ENCODE data around the gene ADH6. TPM values are rescaled to one million over a fixed set of nuclear protein-coding genes. Genes with fewer than 3 reads are reported as not detected.
"Not testable (repeated sequence)": the region's sequence is repeated elsewhere in the genome, so short reads cannot be mapped to it uniquely, and the experiment has no call there.

Gene ADH6
- total RNA-seq, 1 experiment from 2014 or later: not detected

GRCh38 chr4:99190336-99190735 lies 28.7 kb downstream of the ADH6 start:
- no peak overlapping the region for H3T11ph ChIP-seq (ENCODE audit: low read length)
- DNase-seq: no peak
- H3K4ac ChIP-seq (ENCODE audit: low read depth, low read length): no peak overlapping the region
- H3K4me2 ChIP-seq (ENCODE audit: insufficient read depth, insufficient read length, low read length): no peak overlapping the region
- H2BK15ac ChIP-seq (ENCODE audit: low read depth, low read length): no peak overlapping the region
- TF ChIP-seq CTCF (conservative IDR thresholded peaks at IDR 0.05): no peak
- H3K9me3 ChIP-seq (ENCODE audit: control insufficient read depth, low read depth, low read length): no peaks in the 10 kb centered on the region
- H2BK12ac ChIP-seq (ENCODE audit: insufficient read length, low read depth, low read length): no peak overlapping the region
- H2AFZ ChIP-seq (ENCODE audit: low read length): no peak overlapping the region
- no peaks in the 10 kb centered on the region for H3K27me3 ChIP-seq (ENCODE audit: insufficient read depth, low read length)
- H2BK120ac ChIP-seq (ENCODE audit: low read depth, low read length, poor library complexity, severe bottlenecking): no peak overlapping the region
- Mint-ChIP-seq H3K27me3 (ENCODE audit: low read depth) (no peaks in the 10 kb centered on the region), H3K9me3 (peaks cover 49 to 58% of the 10 kb centered on the region in 2 experiments), H3K36me3 (ENCODE audit: insufficient read depth in 1 of 3, low read depth in 3 of 3) (peaks cover 40 to 60% (median 40%) of the 10 kb centered on the region in 3 experiments), H3K27ac (no peak overlapping the region), H3K4me3 (no peak overlapping the region), H3K4me1 (no peaks in the 10 kb centered on the region)
- H2AK5ac ChIP-seq (ENCODE audit: insufficient read length, low read length): no peak overlapping the region
- H2BK20ac ChIP-seq (ENCODE audit: low read depth, low read length, poor library complexity, severe bottlenecking): no peak overlapping the region
- H4K8ac ChIP-seq (replicated peaks; ENCODE audit: insufficient read length, low read depth, low read length): no peak overlapping the region
- H3K18ac ChIP-seq (ENCODE audit: insufficient read length, low read depth, low read length): no peak overlapping the region
- H3K23ac ChIP-seq (ENCODE audit: insufficient read length, low read depth, low read length): no peak overlapping the region
- no peak overlapping the region for H3K9ac ChIP-seq (ENCODE audit: extremely low read depth, insufficient read length, low read length)
- H3K79me1 ChIP-seq (ENCODE audit: insufficient read depth, low read depth, low read length, poor library complexity, severe bottlenecking): no peaks in the 10 kb centered on the region
- no peaks in the 10 kb centered on the region for H3K79me2 ChIP-seq (ENCODE audit: insufficient read depth, low read length)
- H4K20me1 ChIP-seq (ENCODE audit: control insufficient read depth, insufficient read depth, insufficient read length): no peaks in the 10 kb centered on the region
- no peak overlapping the region for H3K14ac ChIP-seq (ENCODE audit: insufficient read depth, low read length)
- no peak overlapping the region for H4K91ac ChIP-seq (ENCODE audit: insufficient read length, low read depth, low read length)
- H3K56ac ChIP-seq (ENCODE audit: insufficient read length, low read depth, low read length): no peak overlapping the region
- no peaks in the 10 kb centered on the region for H3K23me2 ChIP-seq (ENCODE audit: insufficient read length, low read depth, low read length, poor library complexity, severe bottlenecking)
- H3K27ac ChIP-seq (ENCODE audit: insufficient read length, low read depth, low read length): no peak overlapping the region
- no peaks in the 10 kb centered on the region for H3K4me1 ChIP-seq (ENCODE audit: insufficient read depth, low read length)
- WGBS (ENCODE audit: extremely low coverage, insufficient read length, low lambda C conversion rate): no CpG with 5 or more reads among the region's 5 CpGs
- no peak overlapping the region for H2BK5ac ChIP-seq (ENCODE audit: insufficient read length, low read length)
- H4K5ac ChIP-seq (ENCODE audit: insufficient read length, low read depth, low read length): no peak overlapping the region

DNA sequence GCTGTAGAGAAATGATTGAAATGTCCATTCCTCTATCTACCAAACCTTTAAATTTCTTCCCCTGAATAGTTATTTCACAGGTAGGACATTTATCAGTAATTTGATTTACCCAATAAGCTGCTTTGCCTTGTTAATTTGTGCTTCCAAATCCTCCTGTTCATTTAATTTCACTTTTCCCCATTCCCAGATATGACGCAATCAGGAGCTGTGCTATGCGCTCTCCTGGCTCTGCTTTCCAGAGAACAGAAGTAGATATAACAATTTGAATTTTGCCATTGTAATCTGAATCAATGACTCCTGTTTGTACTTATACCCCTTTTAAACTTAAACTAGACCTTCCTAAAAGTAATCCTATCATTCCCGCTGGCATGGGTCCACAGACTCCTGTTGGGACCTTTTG lies 29.1 kb downstream of the ADH6 start:
- not testable (repeated sequence) for H2BK12ac ChIP-seq (ENCODE audit: insufficient read length, low read depth, low read length); H3K23me2 ChIP-seq (ENCODE audit: insufficient read length, low read depth, low read length, poor library complexity, severe bottlenecking); H4K8ac ChIP-seq (replicated peaks; ENCODE audit: insufficient read length, low read depth, low read length); H4K5ac ChIP-seq (ENCODE audit: insufficient read length, low read depth, low read length); H3K18ac ChIP-seq (ENCODE audit: insufficient read length, low read depth, low read length); H3K23ac ChIP-seq (ENCODE audit: insufficient read length, low read depth, low read length); H3K9me3 ChIP-seq (ENCODE audit: control insufficient read depth, low read depth, low read length); DNase-seq; H2BK5ac ChIP-seq (ENCODE audit: insufficient read length, low read length); H3K56ac ChIP-seq (ENCODE audit: insufficient read length, low read depth, low read length); H3K79me2 ChIP-seq (ENCODE audit: insufficient read depth, low read length); H3K27ac Mint-ChIP-seq; H3K27me3 Mint-ChIP-seq (ENCODE audit: low read depth); H2BK15ac ChIP-seq (ENCODE audit: low read depth, low read length); H3K4me3 Mint-ChIP-seq; H2AFZ ChIP-seq (ENCODE audit: low read length); H3K79me1 ChIP-seq (ENCODE audit: insufficient read depth, low read depth, low read length, poor library complexity, severe bottlenecking); H3K4me1 Mint-ChIP-seq; H3K4ac ChIP-seq (ENCODE audit: low read depth, low read length); H3K4me2 ChIP-seq (ENCODE audit: insufficient read depth, insufficient read length, low read length); H3K27ac ChIP-seq (ENCODE audit: insufficient read length, low read depth, low read length); H2AK5ac ChIP-seq (ENCODE audit: insufficient read length, low read length); H3K9ac ChIP-seq (ENCODE audit: extremely low read depth, insufficient read length, low read length); H3K27me3 ChIP-seq (ENCODE audit: insufficient read depth, low read length); H2BK20ac ChIP-seq (ENCODE audit: low read depth, low read length, poor library complexity, severe bottlenecking); H2BK120ac ChIP-seq (ENCODE audit: low read depth, low read length, poor library complexity, severe bottlenecking); H3T11ph ChIP-seq (ENCODE audit: low read length); H3K4me1 ChIP-seq (ENCODE audit: insufficient read depth, low read length); H4K91ac ChIP-seq (ENCODE audit: insufficient read length, low read depth, low read length); H4K20me1 ChIP-seq (ENCODE audit: control insufficient read depth, insufficient read depth, insufficient read length); H3K14ac ChIP-seq (ENCODE audit: insufficient read depth, low read length)
- Mint-ChIP-seq H3K36me3 (ENCODE audit: insufficient read depth in 1 of 3, low read depth in 3 of 3) (peaks cover 44 to 64% (median 44%) of the 10 kb centered on the region in 3 experiments), H3K9me3 (peaks cover 52 to 62% of the 10 kb centered on the region in 2 experiments)
- WGBS (ENCODE audit: extremely low coverage, insufficient read length, low lambda C conversion rate): no CpG with 5 or more reads among the region's 3 CpGs

Data from H9 (cell line).